ENCODE data around the gene SRSF5. TPM values are rescaled to one million over a fixed set of nuclear protein-coding genes. Genes with fewer than 3 reads are reported as not detected.

Gene SRSF5
- total RNA-seq, 1 donor from 2014 or later, result 533 TPM

DNA sequence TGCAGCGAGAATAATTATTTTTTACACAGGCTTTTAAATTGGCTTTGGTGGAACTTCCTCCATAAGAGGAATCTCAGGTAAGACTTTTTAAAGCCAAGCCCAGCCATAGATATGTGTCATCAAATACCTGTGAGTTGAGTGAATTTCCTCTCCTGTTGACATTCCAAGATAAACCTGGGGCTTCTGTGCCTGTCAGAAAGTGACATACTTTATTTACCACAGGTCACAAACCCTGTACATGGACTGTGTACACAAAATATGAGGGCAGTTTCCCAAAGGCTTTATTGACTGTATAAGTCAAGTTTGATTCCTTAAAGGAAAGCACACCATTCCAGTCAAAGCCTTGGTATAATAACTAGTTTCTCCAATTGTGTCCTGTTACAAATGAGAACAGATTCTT, 25.9 kb upstream of the SRSF5 start:
- no peak overlapping the region for H3K27ac Mint-ChIP-seq
- DNase-seq (ENCODE audit: low spot score in 2 of 2, unreplicated experiment in 2 of 2), result no peak
- H3K27me3 Mint-ChIP-seq (ENCODE audit: low read depth), result peaks cover 13% of the 10 kb centered on the region
- TF ChIP-seq, protein P1, sequence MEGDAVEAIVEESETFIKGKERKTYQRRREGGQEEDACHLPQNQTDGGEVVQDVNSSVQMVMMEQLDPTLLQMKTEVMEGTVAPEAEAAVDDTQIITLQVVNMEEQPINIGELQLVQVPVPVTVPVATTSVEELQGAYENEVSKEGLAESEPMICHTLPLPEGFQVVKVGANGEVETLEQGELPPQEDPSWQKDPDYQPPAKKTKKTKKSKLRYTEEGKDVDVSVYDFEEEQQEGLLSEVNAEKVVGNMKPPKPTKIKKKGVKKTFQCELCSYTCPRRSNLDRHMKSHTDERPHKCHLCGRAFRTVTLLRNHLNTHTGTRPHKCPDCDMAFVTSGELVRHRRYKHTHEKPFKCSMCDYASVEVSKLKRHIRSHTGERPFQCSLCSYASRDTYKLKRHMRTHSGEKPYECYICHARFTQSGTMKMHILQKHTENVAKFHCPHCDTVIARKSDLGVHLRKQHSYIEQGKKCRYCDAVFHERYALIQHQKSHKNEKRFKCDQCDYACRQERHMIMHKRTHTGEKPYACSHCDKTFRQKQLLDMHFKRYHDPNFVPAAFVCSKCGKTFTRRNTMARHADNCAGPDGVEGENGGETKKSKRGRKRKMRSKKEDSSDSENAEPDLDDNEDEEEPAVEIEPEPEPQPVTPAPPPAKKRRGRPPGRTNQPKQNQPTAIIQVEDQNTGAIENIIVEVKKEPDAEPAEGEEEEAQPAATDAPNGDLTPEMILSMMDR (IDR thresholded peaks at IDR 0.05; ENCODE audit: unreplicated experiment), result no peak
- H3K36me3 Mint-ChIP-seq, result peaks cover 2% of the 10 kb centered on the region
- no peak overlapping the region for H3K4me3 Mint-ChIP-seq
- H3K9me3 Mint-ChIP-seq, result peaks cover 7% of the 10 kb centered on the region
- H3K4me1 Mint-ChIP-seq, result peaks cover 4% of the 10 kb centered on the region

DNA sequence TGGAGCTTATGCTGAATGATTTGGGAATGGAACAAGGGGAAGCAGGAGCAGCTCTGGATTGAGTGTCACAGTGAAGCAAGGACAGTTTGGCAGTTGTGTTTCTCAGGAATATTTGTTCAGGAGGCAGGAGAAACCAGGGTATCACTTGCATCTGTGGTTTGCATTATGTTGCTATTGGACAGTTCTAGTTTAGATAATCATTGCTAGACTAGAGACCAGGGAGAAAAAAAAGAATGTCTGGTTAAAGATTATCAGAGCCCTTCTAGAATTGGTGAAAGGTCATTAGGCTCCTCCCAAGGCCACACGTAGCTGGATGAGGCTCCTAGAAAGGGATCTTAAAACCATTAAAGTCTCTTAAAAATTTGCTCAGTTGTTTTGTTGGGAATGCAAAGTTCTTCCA, 17.0 kb upstream of the SRSF5 start:
- Mint-ChIP-seq H3K36me3 (no peaks in the 10 kb centered on the region), H3K27ac (no peak overlapping the region), H3K9me3 (no peaks in the 10 kb centered on the region), H3K4me1 (no peaks in the 10 kb centered on the region), H3K4me3 (no peak overlapping the region), H3K27me3 (ENCODE audit: low read depth) (peaks cover 3% of the 10 kb centered on the region)
- no peak for DNase-seq (ENCODE audit: low spot score in 2 of 2, unreplicated experiment in 2 of 2)
- TF ChIP-seq, protein P1 (IDR thresholded peaks at IDR 0.05; ENCODE audit: unreplicated experiment), result no peak

DNA sequence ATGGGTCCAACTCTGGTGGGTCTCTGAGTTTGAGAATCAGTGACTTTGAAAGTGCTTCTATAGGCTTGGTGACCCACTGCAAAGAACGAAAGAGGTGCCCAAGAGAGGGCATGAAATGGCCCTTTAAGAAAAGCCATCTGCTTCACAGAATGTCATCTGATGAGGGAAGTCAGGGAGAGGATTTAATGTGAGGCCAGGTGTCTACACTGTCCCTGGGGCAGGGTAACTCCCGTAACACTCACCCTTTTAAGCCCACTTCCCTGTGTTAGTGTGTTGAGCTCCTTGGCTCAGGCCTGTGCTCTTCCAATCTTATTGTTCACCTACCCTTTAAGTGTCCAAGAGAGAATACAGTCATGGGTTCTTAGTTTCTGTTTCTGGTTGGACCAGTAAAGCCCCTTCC, 16.4 kb upstream of the SRSF5 start:
- no peak overlapping the region for H3K27ac Mint-ChIP-seq
- DNase-seq (ENCODE audit: low spot score in 2 of 2, unreplicated experiment in 2 of 2), result no peak
- H3K4me1 Mint-ChIP-seq, result no peaks in the 10 kb centered on the region
- H3K27me3 Mint-ChIP-seq (ENCODE audit: low read depth), result peaks cover 3% of the 10 kb centered on the region
- H3K4me3 Mint-ChIP-seq, result no peak overlapping the region
- TF ChIP-seq, protein P1 (IDR thresholded peaks at IDR 0.05; ENCODE audit: unreplicated experiment), result no peak
- no peaks in the 10 kb centered on the region for H3K36me3 Mint-ChIP-seq
- no peaks in the 10 kb centered on the region for H3K9me3 Mint-ChIP-seq

DNA sequence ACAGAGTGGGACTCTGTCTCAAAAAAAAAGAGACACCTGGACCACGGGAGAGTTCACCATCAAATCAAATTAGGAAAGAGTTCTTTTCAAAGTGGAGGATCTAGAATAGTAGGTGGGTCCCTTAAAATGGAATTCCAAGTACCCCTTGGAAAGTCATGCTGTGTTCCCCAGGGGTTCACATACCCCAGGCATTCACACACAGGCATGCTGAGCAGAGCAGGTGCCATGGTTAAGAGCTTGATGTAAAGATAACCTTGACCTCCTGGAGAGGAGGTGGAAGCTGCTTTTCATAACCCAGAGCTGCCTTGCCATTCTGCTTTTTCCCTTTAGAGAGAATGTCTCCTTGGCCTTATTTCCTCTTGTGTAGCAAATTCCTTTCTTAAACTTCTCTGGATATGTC, 14.2 kb upstream of the SRSF5 start:
- Mint-ChIP-seq H3K27ac (no peak overlapping the region), H3K4me1 (no peaks in the 10 kb centered on the region), H3K9me3 (no peaks in the 10 kb centered on the region), H3K4me3 (no peak overlapping the region), H3K27me3 (ENCODE audit: low read depth) (peaks cover 3% of the 10 kb centered on the region), H3K36me3 (no peaks in the 10 kb centered on the region)
- TF ChIP-seq, protein P1 (IDR thresholded peaks at IDR 0.05; ENCODE audit: unreplicated experiment), result no peak
- no peak for DNase-seq (ENCODE audit: low spot score in 2 of 2, unreplicated experiment in 2 of 2)

DNA sequence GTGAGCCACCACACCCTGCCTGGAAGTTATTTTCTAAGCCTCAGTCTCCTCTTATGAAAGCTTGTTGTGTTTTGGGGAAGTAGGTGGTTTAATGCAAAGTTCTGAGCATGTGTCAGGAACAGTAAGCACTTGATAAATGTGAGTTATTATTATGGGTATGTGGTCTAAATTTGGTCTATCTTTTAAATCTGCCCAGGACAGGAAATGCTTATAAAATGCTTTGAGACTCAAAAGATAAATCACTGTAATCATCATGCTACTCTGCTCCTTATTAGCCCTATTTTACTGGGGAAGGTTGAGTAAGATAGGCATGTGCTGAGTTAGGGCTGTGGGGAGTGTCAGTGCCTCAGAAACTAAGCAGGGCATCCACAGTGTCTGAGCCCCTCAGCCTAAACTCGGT, 13.1 kb upstream of the SRSF5 start:
- no peak for DNase-seq (ENCODE audit: low spot score in 2 of 2, unreplicated experiment in 2 of 2)
- Mint-ChIP-seq H3K9me3 (no peaks in the 10 kb centered on the region), H3K4me1 (no peaks in the 10 kb centered on the region), H3K27me3 (ENCODE audit: low read depth) (peaks cover 3% of the 10 kb centered on the region), H3K4me3 (no peak overlapping the region), H3K27ac (no peak overlapping the region), H3K36me3 (no peaks in the 10 kb centered on the region)
- TF ChIP-seq, protein P1 (IDR thresholded peaks at IDR 0.05; ENCODE audit: unreplicated experiment), result no peak

DNA sequence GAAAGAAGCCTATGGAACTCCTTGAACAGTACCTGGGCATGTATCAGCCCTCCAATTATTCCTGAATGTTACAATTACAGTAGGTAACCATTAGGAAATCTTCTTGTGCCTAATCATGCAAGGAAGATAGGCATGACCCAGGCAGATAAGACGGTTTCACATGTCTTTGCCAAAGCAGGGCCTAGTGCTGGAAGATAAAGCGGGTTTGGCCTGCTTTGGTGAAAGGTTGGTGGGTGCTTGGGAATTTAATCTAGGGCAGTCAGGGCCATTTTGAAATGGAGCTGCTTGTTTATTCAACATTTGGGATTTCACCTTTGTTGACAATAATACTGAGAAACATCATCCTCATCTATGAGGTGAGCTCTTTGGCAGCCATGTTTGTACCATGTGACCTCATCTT, 12.5 kb upstream of the SRSF5 start:
- no peaks in the 10 kb centered on the region for H3K9me3 Mint-ChIP-seq
- H3K27ac Mint-ChIP-seq, result no peak overlapping the region
- no peak overlapping the region for H3K4me3 Mint-ChIP-seq
- TF ChIP-seq, protein P1 (IDR thresholded peaks at IDR 0.05; ENCODE audit: unreplicated experiment), result no peak
- no peaks in the 10 kb centered on the region for H3K4me1 Mint-ChIP-seq
- DNase-seq (ENCODE audit: low spot score in 2 of 2, unreplicated experiment in 2 of 2), result no peak
- H3K27me3 Mint-ChIP-seq (ENCODE audit: low read depth), result peaks cover 1% of the 10 kb centered on the region
- no peaks in the 10 kb centered on the region for H3K36me3 Mint-ChIP-seq

Measured in mesothelial cell of epicardium (in vitro differentiated cells).